Chondrocyte (in vitro differentiated cells): ENCODE data around the gene PRDM2. TPM values are rescaled to one million over a fixed set of nuclear protein-coding genes. Genes with fewer than 3 reads are reported as not detected.

Experiments used
- DNase-seq: peaks from one replicate; pipeline ENCODE4 v3.0.0; 2021; ENCODE audit warnings: mixed read lengths, low spot score
- H3K27ac Mint-ChIP-seq: one replicate; pipeline ENCODE4 v1.8.0; 2021; ENCODE audit warnings: mild to moderate bottlenecking, moderate library complexity, mixed read lengths; ENCODE audit not compliant: unreplicated experiment
- H3K27me3 Mint-ChIP-seq: 2 replicates; pipeline ENCODE4 v1.8.0; 2021; ENCODE audit warnings: low read depth, mixed read lengths
- H3K36me3 Mint-ChIP-seq: 2 replicates; pipeline ENCODE4 v1.8.0; 2021; ENCODE audit warnings: low read depth, mixed read lengths
- H3K4me1 Mint-ChIP-seq: 2 replicates; pipeline ENCODE4 v1.8.0; 2021; ENCODE audit warnings: low read depth, mild to moderate bottlenecking, mixed read lengths
- H3K4me3 Mint-ChIP-seq: one replicate; pipeline ENCODE4 v1.8.0; 2021; ENCODE audit warnings: mild to moderate bottlenecking, moderate library complexity, mixed read lengths; ENCODE audit not compliant: unreplicated experiment
- H3K9me3 Mint-ChIP-seq: 2 replicates; pipeline ENCODE4 v1.8.0; 2021; ENCODE audit warnings: low read depth, mixed read lengths
- total RNA-seq: library from RNA; stranded (reverse); gene quantifications from 3 replicates; pipeline ENCODE4 v1.2.1, GENCODE V29; 2021
- TF ChIP-seq, protein P1 (sequence below): fragments of 200-600 bp; sonication (generic); IDR thresholded peaks from 2 replicates; pipeline ENCODE4 v1.5.0; 2021; ENCODE audit warnings: antibody characterized with exemption, mild to moderate bottlenecking, moderate library complexity

PRDM2 gene
- total RNA-seq, 1 donor from 2014 or later: 36.8 TPM

DNA sequence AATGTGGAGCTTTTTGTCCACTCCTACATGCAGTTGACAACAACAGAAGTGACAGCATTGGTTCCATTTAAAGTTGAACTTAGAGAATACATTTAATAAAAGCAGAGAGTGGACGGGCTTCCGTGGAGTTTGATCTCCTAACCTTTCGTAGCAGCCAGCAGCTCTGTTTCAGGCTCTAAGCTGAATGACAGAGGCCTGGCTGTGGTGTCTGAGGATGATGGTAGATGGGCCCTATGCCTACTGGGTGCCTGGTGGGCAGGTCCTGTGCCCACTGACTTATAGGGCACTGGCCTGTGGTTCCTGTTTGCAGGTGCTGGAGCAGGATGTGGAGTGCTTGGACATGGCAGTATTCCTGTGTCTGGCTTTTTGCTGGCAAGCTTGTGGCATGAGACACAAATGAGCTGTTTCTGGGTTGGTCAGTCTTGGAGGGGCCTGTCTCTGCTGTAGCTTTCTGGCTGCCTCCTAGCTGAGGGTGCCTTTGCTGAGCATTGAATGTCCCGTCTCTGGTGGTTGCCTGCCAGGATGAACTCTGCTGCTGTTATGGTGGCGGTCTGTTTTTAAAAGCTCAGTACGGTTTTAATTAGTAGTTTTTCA is 54.6 kb downstream of the PRDM2 start:
- TF ChIP-seq, protein P1, sequence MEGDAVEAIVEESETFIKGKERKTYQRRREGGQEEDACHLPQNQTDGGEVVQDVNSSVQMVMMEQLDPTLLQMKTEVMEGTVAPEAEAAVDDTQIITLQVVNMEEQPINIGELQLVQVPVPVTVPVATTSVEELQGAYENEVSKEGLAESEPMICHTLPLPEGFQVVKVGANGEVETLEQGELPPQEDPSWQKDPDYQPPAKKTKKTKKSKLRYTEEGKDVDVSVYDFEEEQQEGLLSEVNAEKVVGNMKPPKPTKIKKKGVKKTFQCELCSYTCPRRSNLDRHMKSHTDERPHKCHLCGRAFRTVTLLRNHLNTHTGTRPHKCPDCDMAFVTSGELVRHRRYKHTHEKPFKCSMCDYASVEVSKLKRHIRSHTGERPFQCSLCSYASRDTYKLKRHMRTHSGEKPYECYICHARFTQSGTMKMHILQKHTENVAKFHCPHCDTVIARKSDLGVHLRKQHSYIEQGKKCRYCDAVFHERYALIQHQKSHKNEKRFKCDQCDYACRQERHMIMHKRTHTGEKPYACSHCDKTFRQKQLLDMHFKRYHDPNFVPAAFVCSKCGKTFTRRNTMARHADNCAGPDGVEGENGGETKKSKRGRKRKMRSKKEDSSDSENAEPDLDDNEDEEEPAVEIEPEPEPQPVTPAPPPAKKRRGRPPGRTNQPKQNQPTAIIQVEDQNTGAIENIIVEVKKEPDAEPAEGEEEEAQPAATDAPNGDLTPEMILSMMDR: no peak
- Mint-ChIP-seq H3K27ac (peak overlapping the region; percentile 74), H3K4me3 (no peak overlapping the region), H3K36me3 (peaks cover 3% of the 10 kb centered on the region), H3K27me3 (no peaks in the 10 kb centered on the region), H3K4me1 (peaks cover 82% of the 10 kb centered on the region), H3K9me3 (no peaks in the 10 kb centered on the region)
- no peak for DNase-seq

DNA sequence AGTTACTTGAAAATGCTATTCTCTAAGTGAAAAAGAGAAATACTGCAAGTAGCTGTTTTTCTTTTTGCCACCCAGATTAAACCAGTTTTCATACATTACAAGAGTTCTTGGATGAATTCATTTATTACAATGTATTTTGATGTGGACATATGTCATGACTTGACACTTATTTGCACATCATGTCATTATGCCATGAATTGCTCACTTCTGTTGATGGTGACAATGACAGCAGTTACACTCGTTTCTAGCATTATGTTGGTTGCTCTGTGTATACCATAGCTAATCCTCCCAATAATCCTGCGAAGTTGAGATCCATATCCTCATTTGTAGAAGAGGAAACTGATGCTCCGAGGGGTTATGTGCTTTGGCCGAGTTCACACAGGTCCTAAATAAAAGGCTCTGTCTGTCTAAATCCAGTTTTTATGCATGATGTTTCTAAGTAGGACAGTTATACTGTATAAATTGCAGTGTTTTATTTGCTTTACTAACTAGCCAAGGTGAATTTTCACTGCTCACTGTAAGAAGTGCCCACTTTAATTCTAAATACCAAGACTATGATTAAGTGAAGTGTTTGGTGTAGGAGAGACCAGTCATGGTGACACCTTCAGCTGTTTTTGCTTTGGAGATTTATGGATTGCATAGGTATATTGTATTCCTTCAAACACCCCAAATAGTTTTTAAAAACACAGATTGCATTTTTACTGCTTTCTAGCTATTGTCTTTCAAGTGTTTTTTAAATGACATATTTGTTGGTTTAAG is 56.7 kb downstream of the PRDM2 start:
- Mint-ChIP-seq H3K4me3 (no peak overlapping the region), H3K4me1 (peaks cover 81% of the 10 kb centered on the region), H3K36me3 (peaks cover 5% of the 10 kb centered on the region), H3K27ac (peak overlapping the region; percentile 74), H3K27me3 (no peaks in the 10 kb centered on the region), H3K9me3 (no peaks in the 10 kb centered on the region)
- TF ChIP-seq, protein P1: no peak
- no peak for DNase-seq

DNA sequence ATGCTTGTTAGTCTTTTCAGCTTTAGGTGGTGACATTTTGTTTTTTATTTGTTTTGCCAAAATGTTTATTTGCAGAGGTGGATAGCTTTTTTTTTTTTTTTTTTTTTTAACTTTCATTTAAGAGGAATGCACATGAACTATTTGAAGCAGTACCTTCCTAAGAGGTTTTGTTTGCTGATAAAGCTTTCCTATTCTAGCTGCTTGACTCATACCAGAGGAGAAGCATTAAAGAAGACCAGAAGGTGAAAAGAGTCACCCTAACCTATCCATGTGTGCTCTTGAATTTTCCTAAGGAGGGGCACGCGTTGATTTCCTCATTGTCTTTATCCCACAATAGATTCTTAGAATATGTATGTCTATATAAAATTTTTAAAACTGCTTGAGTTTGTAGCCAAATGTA is 57.7 kb downstream of the PRDM2 start:
- TF ChIP-seq, protein P1: no peak
- H3K27me3 Mint-ChIP-seq: no peaks in the 10 kb centered on the region
- peaks cover 5% of the 10 kb centered on the region for H3K36me3 Mint-ChIP-seq
- no peaks in the 10 kb centered on the region for H3K9me3 Mint-ChIP-seq
- no peak for DNase-seq
- H3K4me1 Mint-ChIP-seq: peaks cover 80% of the 10 kb centered on the region
- H3K27ac Mint-ChIP-seq: peak overlapping the region; percentile 74
- no peak overlapping the region for H3K4me3 Mint-ChIP-seq

DNA sequence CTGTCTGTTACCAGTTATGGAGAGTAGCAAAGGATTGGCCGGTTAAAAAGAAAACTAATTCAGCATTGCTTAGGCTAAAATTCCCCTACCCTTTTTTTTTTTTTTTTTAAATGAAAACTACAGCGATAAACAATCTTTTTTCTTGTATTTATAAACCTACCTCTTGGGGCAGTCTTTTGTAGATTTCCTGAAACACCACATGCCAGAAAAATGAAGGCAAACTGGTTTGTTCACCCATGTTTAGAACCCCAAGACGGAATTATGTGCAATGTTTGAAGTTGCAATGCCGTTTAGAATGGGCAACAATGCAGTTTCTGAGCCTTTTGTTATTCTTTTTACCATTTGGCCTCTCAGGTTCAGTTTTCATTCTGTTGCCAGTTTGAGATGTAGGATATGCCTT is 59.1 kb downstream of the PRDM2 start:
- H3K36me3 Mint-ChIP-seq: peaks cover 1% of the 10 kb centered on the region
- no peak for DNase-seq
- TF ChIP-seq, protein P1: peak; percentile 53
- H3K27ac Mint-ChIP-seq: no peak overlapping the region
- no peaks in the 10 kb centered on the region for H3K9me3 Mint-ChIP-seq
- H3K27me3 Mint-ChIP-seq: no peaks in the 10 kb centered on the region
- H3K4me3 Mint-ChIP-seq: no peak overlapping the region
- peaks cover 82% of the 10 kb centered on the region for H3K4me1 Mint-ChIP-seq

DNA sequence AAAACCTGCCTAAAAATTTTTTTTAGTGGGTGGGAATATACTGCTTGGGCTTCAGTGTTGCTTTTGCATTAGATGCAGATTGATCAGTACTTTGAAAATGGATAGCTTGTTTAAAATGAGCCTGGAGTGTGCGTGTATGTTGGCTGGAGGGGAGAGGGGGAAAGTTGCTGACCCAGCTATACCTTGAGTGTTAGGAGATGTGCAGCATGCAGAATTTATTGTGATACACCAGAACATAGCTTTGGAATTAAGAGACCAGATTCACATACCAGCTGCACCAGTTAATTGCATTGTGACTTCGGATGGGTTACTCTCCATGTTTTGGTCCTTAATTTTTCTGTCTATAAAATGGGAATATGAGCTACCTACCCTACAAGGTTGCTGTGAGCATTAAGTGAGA is 60.4 kb downstream of the PRDM2 start:
- H3K9me3 Mint-ChIP-seq: no peaks in the 10 kb centered on the region
- no peak overlapping the region for H3K4me3 Mint-ChIP-seq
- peaks cover 84% of the 10 kb centered on the region for H3K4me1 Mint-ChIP-seq
- TF ChIP-seq, protein P1: no peak
- H3K36me3 Mint-ChIP-seq: peaks cover 1% of the 10 kb centered on the region
- H3K27ac Mint-ChIP-seq: no peak overlapping the region
- DNase-seq: no peak
- no peaks in the 10 kb centered on the region for H3K27me3 Mint-ChIP-seq
